Hippocampal formation (tissue), 2 donors: Measurements from ENCODE around the gene C5orf52.
"Not testable (repeated sequence)": the region's sequence is repeated elsewhere in the genome, so short reads cannot be mapped to it uniquely, and the experiment has no call there.

Experiments used
- DNase-seq, 2 donors: peaks; one replicate each; lab custom pipeline; 2025; lab: John Stamatoyannopoulos, UW

The C5orf52 gene

DNA sequence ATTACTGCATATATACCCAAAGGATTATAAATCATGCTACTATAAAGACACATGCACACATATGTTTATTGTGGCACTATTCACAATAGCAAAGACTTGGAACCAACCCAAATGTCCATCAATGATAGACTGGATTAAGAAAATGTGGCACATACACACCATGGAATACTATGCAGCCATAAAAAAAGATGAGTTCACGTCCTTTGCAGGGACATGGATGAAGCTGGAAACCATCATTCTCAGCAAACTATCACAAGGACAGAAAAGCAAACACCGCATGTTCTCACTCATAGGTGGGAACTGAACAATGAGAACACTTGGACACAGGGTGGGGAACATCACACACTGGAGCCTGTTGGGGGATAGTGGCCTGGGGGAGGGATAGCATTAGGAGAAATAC is 55.3 kb downstream of the C5orf52 start:
- not testable (repeated sequence) for DNase-seq

DNA sequence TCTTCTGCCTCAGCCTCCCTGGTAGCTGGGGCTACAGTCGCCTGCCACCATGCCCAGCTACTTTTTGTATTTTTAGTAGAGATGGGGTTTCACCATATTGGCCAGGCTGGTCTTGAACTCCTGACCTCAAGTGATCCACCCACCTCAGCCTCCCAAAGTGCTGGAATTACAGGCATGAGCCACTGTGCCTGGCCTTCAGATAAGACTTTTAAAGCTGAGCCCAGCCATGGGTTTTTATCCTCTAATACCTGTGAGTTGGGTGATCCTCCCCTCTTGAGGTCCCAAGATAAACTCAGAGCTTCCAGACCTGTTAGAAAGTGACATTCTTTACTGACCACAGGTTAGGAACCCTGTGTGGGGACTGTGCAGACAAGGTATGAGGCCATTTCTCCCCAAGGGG is 56.5 kb downstream of the C5orf52 start:
- not testable (repeated sequence) for DNase-seq
